ENCODE results near the gene ETHE1. TPM values are rescaled to one million over a fixed set of nuclear protein-coding genes. Genes with fewer than 3 reads are reported as not detected.

The ETHE1 gene
- total and polyA plus RNA-seq, 2 of the 8 experiments (the other 6 are each of a cell fraction or from before 2014, with no cell fraction given) = 19.9 to 96.0 TPM

DNA sequence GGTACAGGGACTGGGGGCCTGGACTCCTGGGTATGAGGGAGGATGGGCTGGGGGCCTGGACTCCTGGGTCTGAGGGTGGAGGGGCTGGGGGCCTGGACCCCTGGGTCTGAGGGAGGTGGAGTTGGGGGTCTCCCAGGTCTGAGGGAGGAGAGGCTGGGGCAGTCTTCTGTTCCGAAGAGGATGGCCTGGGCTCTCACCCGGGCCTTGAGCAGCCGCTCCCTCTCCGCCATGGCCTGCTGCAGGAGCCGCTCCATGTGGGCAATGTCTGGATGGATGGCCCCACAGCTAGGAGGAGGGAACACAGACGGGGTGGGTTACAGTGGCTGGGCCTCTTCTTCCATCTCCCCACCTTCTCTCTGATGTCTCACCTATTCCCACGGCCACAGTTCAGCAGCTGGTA, 40.6 kb downstream of the ETHE1 start:
- Histone ChIP-seq H2AK5ac (ENCODE audit: low read depth, low read length) (no peak overlapping the region), H3K4ac (replicated peaks; ENCODE audit: insufficient read length, low read depth, low read length) (no peak overlapping the region), H3K56ac (replicated peaks; ENCODE audit: insufficient read length, low read depth, low read length) (no peak overlapping the region), H3K14ac (ENCODE audit: insufficient read length) (no peak overlapping the region), H2BK120ac (replicated peaks; ENCODE audit: low read depth, low read length) (no peak overlapping the region), H2BK12ac (ENCODE audit: low read depth, low read length) (no peak overlapping the region), H4K20me1 (replicated peaks in 1 of 2; ENCODE audit: control insufficient read depth in 1 of 2, insufficient read depth in 2 of 2, low read length in 2 of 2) (no peaks in the 10 kb centered on the region), H3K79me1 (ENCODE audit: low read depth, low read length) (no peaks in the 10 kb centered on the region), H3K9me3 (ENCODE audit: insufficient read depth in 2 of 2, low read depth in 1 of 2, low read length in 1 of 2) (no peaks in the 10 kb centered on the region), H3K4me3 (ENCODE audit: extremely low read depth in 1 of 4, insufficient read depth in 2 of 4, low read depth in 3 of 4, low read length in 4 of 4) (no peak overlapping the region), H3K27me3 (replicated peaks in 1 of 4; ENCODE audit: control insufficient read depth in 3 of 4, extremely low read depth in 1 of 4, insufficient read depth in 3 of 4, low read length in 3 of 4) (no peaks in the 10 kb centered on the region), H3K23ac (ENCODE audit: insufficient read length) (no peak overlapping the region), H3K4me1 (replicated peaks in 1 of 4; ENCODE audit: control insufficient read depth in 3 of 4, insufficient read depth in 4 of 4, low read length in 3 of 4) (no peaks in the 10 kb centered on the region), H4K91ac (replicated peaks; ENCODE audit: insufficient read length, low read length) (no peak overlapping the region), H3K4me2 (ENCODE audit: insufficient read depth in 1 of 2, low read depth in 2 of 2, low read length in 2 of 2) (no peak overlapping the region), H2BK20ac (ENCODE audit: low read length) (no peak overlapping the region), H2BK5ac (ENCODE audit: low read depth, low read length) (no peak overlapping the region), H3K36me3 (ENCODE audit: control insufficient read depth in 2 of 4, insufficient read depth in 4 of 4, low read length in 3 of 4) (no peaks in the 10 kb centered on the region), H2AFZ (ENCODE audit: low read length) (no peak overlapping the region), H3K9ac (replicated peaks in 1 of 4; ENCODE audit: extremely low read depth in 1 of 4, low read depth in 3 of 4, low read length in 3 of 4) (no peak overlapping the region), H2BK15ac (ENCODE audit: low read length) (no peak overlapping the region), H4K5ac (ENCODE audit: insufficient read length, low read depth, low read length) (no peak overlapping the region), H3K27ac (ENCODE audit: low read depth, low read length) (no peak overlapping the region), H4K8ac (ENCODE audit: extremely low read depth, insufficient read depth, low read length) (no peak overlapping the region; the same call in 1 of the 2 replicates), H3K79me2 (ENCODE audit: control insufficient read depth in 1 of 2, insufficient read depth in 2 of 2, low read length in 2 of 2) (no peaks in the 10 kb centered on the region), H3K18ac (ENCODE audit: extremely low read depth, low read length) (no peak overlapping the region), H3K23me2 (ENCODE audit: low read depth, low read length) (no peaks in the 10 kb centered on the region; the same call in 1 of the 2 replicates)
- FAIRE-seq (no peak), DNase-seq (ENCODE audit: low read depth in 1 of 2, low spot score in 2 of 2) (no peak)
- ChIA-PET CTCF (ENCODE audit: partially characterized antibody) (interaction anchor here (0.8 kb wide), 1 partner anchor 39 kb away, joined by 3 read pairs; no protein-coding TSS in a partner anchor), POLR2A (ENCODE audit: partially characterized antibody) (no interaction called here)
- TF ChIP-seq JUND (IDR thresholded peaks at IDR 0.05; ENCODE audit: low read length) = no peak
- WGBS, 2 experiments (ENCODE audit: extremely low coverage in 1 of 2, insufficient coverage in 1 of 2, insufficient read length in 1 of 2, insufficient replicate concordance in 2 of 2, low coverage in 1 of 2, low lambda C conversion rate in 2 of 2, missing lambda C conversion rate in 1 of 2) = 95% methylated on average over 5 of the region's 7 CpGs; no CpG with 5 or more reads in 1 of the 2 experiments

Data from H1 (cell line).